Ectodermal cell (in vitro differentiated cells): ENCODE results near the gene MXD1.

ENCODE experiments used
- H3K27ac ChIP-seq: 2 replicates; pipeline ENCODE4 v1.7.0; 2013; ENCODE audit warnings: mild to moderate bottlenecking, low read depth, low read length; ENCODE audit not compliant: insufficient read depth, poor library complexity, severe bottlenecking
- H3K27me3 ChIP-seq: 2 replicates; pipeline ENCODE4 v1.7.0; 2013; ENCODE audit warnings: mild to moderate bottlenecking, low read length; ENCODE audit not compliant: insufficient read depth, control insufficient read depth, poor library complexity, severe bottlenecking
- H3K36me3 ChIP-seq: one replicate; pipeline ENCODE4 v1.7.0; 2013; ENCODE audit warnings: low read length; ENCODE audit not compliant: control insufficient read depth, insufficient read depth
- H3K4me1 ChIP-seq: one replicate; pipeline ENCODE4 v1.7.0; 2013; ENCODE audit warnings: low read length; ENCODE audit not compliant: control insufficient read depth, insufficient read depth
- H3K4me3 ChIP-seq: 2 replicates; pipeline ENCODE4 v1.7.0; 2013; ENCODE audit warnings: low read depth, low read length, control low read depth; ENCODE audit not compliant: insufficient read depth
- H3K9me3 ChIP-seq: 2 replicates; pipeline ENCODE4 v1.7.0; 2013; ENCODE audit warnings: mild to moderate bottlenecking, low read length, moderate library complexity; ENCODE audit not compliant: control insufficient read depth
- WGBS, 2 experiments: methylation state at CpG; one replicate each; pipeline ENCODE4 v1.1.7; 2013; ENCODE audit warnings: missing lambda C conversion rate in 2 of 2; 5-methylcytosine and 5-hydroxymethylcytosine counted together

MXD1 gene

DNA sequence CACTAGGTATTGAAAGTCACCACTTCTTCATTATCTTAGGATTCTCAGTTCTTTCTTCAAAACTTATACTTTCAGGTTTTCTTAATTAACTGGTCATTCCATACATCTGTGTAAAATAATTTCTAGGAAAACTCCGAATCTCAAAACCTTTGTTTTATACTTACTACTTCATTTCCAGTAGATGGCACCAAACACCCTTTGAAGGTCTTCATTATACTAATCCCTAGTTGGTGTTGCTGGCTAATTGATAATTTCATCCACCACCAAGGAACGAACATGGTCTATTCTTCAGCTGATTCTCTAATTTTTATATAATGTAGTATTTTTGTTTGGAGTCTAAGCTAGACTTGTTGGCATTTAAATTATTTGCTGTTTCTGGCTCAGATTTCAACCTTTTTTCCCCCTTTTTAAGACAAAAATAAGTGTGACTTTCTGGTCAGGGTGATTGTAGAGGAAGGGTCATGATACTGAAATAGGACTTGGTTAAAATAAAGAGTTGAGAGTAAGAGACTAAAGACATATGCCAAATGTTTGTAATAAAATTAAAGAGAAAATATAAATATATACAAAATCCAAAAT lies 2.8 kb upstream of the MXD1 start:
- 42 to 43% methylated on average over 1 of the region's 2 CpGs for WGBS, 2 experiments
- no peak overlapping the region for H3K4me3 ChIP-seq
- H3K36me3 ChIP-seq, result no peaks in the 10 kb centered on the region
- H3K27ac ChIP-seq, result no peak overlapping the region
- H3K27me3 ChIP-seq, result peaks cover 13% of the 10 kb centered on the region
- peaks cover 6% of the 10 kb centered on the region for H3K4me1 ChIP-seq
- no peaks in the 10 kb centered on the region for H3K9me3 ChIP-seq

DNA sequence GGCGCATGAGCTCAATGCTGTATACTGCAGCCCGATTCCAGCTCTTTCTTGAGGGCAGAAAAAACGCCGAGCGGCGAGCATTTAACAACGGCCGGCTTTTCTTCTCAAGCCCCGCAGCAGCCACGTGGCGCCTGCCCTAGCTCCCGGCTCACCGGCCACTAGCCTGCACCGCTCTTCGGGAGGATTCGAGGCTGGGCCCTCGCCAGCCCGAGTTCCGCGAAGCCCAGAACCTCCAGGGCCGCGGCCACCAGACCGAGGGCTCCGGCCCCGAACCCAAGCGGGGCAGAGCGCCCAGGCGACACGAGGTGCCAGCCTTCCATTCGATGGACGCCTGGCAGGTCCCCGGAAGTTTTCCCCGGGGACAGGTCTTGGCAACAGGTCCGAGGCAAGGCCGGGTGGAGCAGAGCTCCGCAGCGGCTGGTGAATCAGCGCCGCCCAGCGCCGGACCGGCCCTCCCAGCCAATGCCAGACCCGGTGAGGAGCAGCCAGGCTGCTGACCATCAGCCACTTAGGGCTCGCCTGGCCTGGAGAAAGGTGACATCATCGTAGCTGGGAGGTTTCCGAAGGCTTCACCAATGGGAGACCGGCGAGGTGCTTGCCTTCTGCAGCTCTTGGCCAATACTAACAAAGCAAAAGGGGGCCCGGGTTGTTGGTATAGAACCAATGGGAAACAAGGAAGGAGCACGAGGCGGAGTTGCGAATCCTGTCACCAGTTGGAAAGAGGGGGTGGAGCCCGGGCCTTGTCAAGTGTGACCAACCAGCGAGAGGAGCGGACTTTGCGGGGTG lies 552 bp upstream of the MXD1 start:
- Histone ChIP-seq H3K4me3 (peak overlapping the region; percentile 81), H3K4me1 (peaks cover 6% of the 10 kb centered on the region), H3K27ac (peak overlapping the region; percentile 98), H3K36me3 (no peaks in the 10 kb centered on the region), H3K9me3 (no peaks in the 10 kb centered on the region), H3K27me3 (peaks cover 13% of the 10 kb centered on the region)
- WGBS, 2 experiments, result 0 to 1% methylated on average over 56 of the region's 56 CpGs

- peaks cover 13% of the 10 kb centered on the region for H3K27me3 ChIP-seq
- H3K27ac ChIP-seq, result no peak overlapping the region
- 81 to 94% methylated on average over 2 of the region's 2 CpGs for WGBS, 2 experiments
Measured at GRCh38 chr2:69916106-69916505, 1.2 kb downstream of the MXD1 start.

GRCh38 chr2:69917852-69918251 lies 2.9 kb downstream of the MXD1 start:
- H3K4me3 ChIP-seq, result no peak overlapping the region
- H3K9me3 ChIP-seq, result no peaks in the 10 kb centered on the region
- H3K27ac ChIP-seq, result no peak overlapping the region
- WGBS, 2 experiments, result 77 to 81% methylated on average over 3 of the region's 3 CpGs
- H3K4me1 ChIP-seq, result peaks cover 6% of the 10 kb centered on the region
- no peaks in the 10 kb centered on the region for H3K36me3 ChIP-seq
- H3K27me3 ChIP-seq, result peaks cover 13% of the 10 kb centered on the region

More at GRCh38 chr2:69916106-69916505, 1.2 kb downstream of the MXD1 start:
- Histone ChIP-seq H3K4me3 (peak overlapping the region; percentile 92), H3K9me3 (no peaks in the 10 kb centered on the region), H3K4me1 (peaks cover 6% of the 10 kb centered on the region), H3K36me3 (no peaks in the 10 kb centered on the region)

- Histone ChIP-seq H3K27ac (no peak overlapping the region), H3K9me3 (no peaks in the 10 kb centered on the region), H3K27me3 (peaks cover 13% of the 10 kb centered on the region), H3K4me1 (peaks cover 6% of the 10 kb centered on the region), H3K36me3 (no peaks in the 10 kb centered on the region), H3K4me3 (no peak overlapping the region)
- WGBS, 2 experiments, result 31 to 33% methylated on average over 3 of the region's 3 CpGs
Measured at GRCh38 chr2:69918401-69918800, 3.5 kb downstream of the MXD1 start.

- no peaks in the 10 kb centered on the region for H3K9me3 ChIP-seq
- H3K27me3 ChIP-seq, result no peaks in the 10 kb centered on the region
- no peak overlapping the region for H3K4me3 ChIP-seq
- no peak overlapping the region for H3K27ac ChIP-seq
- 93% methylated on average over 3 of the region's 3 CpGs for WGBS, 2 experiments
- H3K4me1 ChIP-seq, result no peaks in the 10 kb centered on the region
- no peaks in the 10 kb centered on the region for H3K36me3 ChIP-seq
Measured at GRCh38 chr2:69923116-69923515, 8.2 kb downstream of the MXD1 start.

DNA sequence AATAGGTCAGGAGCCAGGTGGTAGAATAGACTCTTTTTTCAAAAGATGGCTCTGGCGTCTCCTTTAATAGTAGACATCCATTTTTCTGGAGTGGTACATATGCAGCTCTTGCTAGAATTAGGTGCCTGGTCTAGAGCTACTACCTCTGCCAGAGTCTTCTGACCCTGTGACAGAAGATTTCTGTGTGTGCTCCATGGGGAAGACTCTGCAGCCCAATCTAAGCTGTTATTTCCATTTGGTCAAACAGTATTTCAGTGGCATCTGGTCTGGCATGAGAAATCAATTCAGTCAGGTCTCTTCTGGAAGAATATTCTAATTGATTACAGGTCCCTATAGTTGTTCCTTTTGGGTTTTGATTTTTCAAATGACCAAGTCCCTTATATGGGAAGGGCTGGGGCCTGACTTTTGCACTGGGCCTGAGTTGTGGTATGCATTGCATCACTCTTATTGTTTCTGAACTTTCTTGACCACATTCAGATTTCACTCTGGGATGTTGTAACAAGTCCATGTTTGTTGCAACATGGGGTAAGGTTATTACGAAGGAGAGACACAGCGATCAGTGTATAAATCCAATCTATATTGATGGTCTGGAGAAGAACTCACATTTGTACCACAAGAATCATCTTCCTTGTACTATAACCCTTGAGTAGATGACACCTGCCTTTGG lies 12.1 kb downstream of the MXD1 start:
- Histone ChIP-seq H3K27me3 (no peaks in the 10 kb centered on the region), H3K27ac (no peak overlapping the region), H3K4me3 (no peak overlapping the region), H3K4me1 (no peaks in the 10 kb centered on the region), H3K9me3 (no peaks in the 10 kb centered on the region), H3K36me3 (no peaks in the 10 kb centered on the region)
- 63 to 65% methylated on average over 3 of the region's 3 CpGs for WGBS, 2 experiments

GRCh38 chr2:69931832-69932595 lies 17.1 kb downstream of the MXD1 start:
- Histone ChIP-seq H3K36me3 (peaks cover 8% of the 10 kb centered on the region), H3K27ac (no peak overlapping the region), H3K27me3 (no peaks in the 10 kb centered on the region), H3K9me3 (no peaks in the 10 kb centered on the region), H3K4me3 (no peak overlapping the region), H3K4me1 (no peaks in the 10 kb centered on the region)
- 88 to 91% methylated on average over 7 of the region's 7 CpGs for WGBS, 2 experiments

GRCh38 chr2:69932596-69932922 lies 17.6 kb downstream of the MXD1 start:
- WGBS, 2 experiments, result 86 to 96% methylated on average over 1 of the region's 1 CpG
- H3K27ac ChIP-seq, result no peak overlapping the region
- H3K36me3 ChIP-seq, result peaks cover 8% of the 10 kb centered on the region
- no peaks in the 10 kb centered on the region for H3K27me3 ChIP-seq
- H3K4me1 ChIP-seq, result no peaks in the 10 kb centered on the region
- no peaks in the 10 kb centered on the region for H3K9me3 ChIP-seq
- H3K4me3 ChIP-seq, result no peak overlapping the region
